ENCODE results near the gene THUMPD3. TPM values are rescaled to one million over a fixed set of nuclear protein-coding genes. Genes with fewer than 3 reads are reported as not detected.

The THUMPD3 gene
- total and polyA plus RNA-seq, 9 of the 15 experiments (the other 6 are each of a cell fraction or from before 2014, with no cell fraction given), result 58.3 to 132 (median 113) TPM

DNA sequence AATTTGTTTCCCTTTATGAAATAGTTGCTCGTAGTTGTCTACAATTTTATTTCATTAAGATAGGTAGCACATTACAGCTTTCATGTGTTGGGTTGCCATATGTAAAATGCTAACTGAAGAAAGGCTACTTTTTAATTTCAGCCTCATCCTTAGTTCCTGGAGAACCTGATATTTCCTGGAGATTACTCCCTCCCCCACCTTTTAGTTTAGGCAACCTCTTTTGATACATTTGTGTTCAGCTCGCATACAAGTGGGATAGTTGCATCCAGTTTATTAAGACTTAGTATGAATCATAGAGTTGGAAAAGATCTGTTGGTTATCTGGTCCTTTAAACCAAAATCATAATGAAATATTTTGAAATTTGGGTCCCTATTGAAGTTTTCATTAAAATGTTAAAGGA, 40.6 kb downstream of the THUMPD3 start:
- peaks cover 11% of the 10 kb centered on the region; the same call in 2 of the 3 replicates for H3K36me3 ChIP-seq (ENCODE audit: control insufficient read depth, insufficient read depth, low read length)
- WGBS (ENCODE audit: insufficient coverage, low coverage, missing lambda C conversion rate), result 8% methylated on average over 2 of the region's 2 CpGs
- H3K79me2 ChIP-seq (ENCODE audit: control insufficient read depth, insufficient read depth, low read length), result peaks cover 100% of the 10 kb centered on the region
- H3K9me1 ChIP-seq (ENCODE audit: control insufficient read depth, insufficient read depth, low read length), result no peaks in the 10 kb centered on the region
- BruUV-seq (replicated peaks), result no TSS peak
- H3K9ac ChIP-seq (ENCODE audit: insufficient read depth in 1 of 2, low read depth in 2 of 2, low read length in 2 of 2), result peak overlapping the region in 1 of 2 experiments; percentile 97; a peak in 2 of 4 replicates
- intact Hi-C loops (cut with micrococcal nuclease), result no loop called here
- in situ Hi-C loops (cut with MboI), result no loop called here
- H4K20me1 ChIP-seq (replicated peaks; ENCODE audit: control insufficient read depth, insufficient read depth, low read length), result peaks cover 55% of the 10 kb centered on the region
- DNase-seq (ENCODE audit: extremely low read depth in 1 of 4, low spot score in 3 of 4), result peak in 1 of 4 experiments; percentile 33
- no peaks in the 10 kb centered on the region for H3K27me3 ChIP-seq (ENCODE audit: control insufficient read depth in 2 of 2, insufficient read depth in 2 of 2, low read length in 2 of 2)
- H3K4me2 ChIP-seq (ENCODE audit: insufficient read depth, low read length), result peak overlapping the region; percentile 77
- peak overlapping the region; percentile 63; the same call in 2 of the 3 replicates for H3K27ac ChIP-seq (ENCODE audit: extremely low read depth, low read depth, low read length)
- ChIA-PET CTCF (ENCODE audit: low intra/inter-chr PET ratio) (no interaction called here), POLR2A (interaction anchor here (0.7 to 3.5 kb wide), 8 partner anchors 8 to 40 kb away, joined by 3 to 33 read pairs (median 4); partner anchors contain the start of gene THUMPD3)
- TF ChIP-seq TAF7 (tag; IDR thresholded peaks at IDR 0.05), result no peak
- TF ChIP-seq MCM2 (IDR thresholded peaks at IDR 0.05; ENCODE audit: low read depth), result no peak
- TF ChIP-seq, protein P1, sequence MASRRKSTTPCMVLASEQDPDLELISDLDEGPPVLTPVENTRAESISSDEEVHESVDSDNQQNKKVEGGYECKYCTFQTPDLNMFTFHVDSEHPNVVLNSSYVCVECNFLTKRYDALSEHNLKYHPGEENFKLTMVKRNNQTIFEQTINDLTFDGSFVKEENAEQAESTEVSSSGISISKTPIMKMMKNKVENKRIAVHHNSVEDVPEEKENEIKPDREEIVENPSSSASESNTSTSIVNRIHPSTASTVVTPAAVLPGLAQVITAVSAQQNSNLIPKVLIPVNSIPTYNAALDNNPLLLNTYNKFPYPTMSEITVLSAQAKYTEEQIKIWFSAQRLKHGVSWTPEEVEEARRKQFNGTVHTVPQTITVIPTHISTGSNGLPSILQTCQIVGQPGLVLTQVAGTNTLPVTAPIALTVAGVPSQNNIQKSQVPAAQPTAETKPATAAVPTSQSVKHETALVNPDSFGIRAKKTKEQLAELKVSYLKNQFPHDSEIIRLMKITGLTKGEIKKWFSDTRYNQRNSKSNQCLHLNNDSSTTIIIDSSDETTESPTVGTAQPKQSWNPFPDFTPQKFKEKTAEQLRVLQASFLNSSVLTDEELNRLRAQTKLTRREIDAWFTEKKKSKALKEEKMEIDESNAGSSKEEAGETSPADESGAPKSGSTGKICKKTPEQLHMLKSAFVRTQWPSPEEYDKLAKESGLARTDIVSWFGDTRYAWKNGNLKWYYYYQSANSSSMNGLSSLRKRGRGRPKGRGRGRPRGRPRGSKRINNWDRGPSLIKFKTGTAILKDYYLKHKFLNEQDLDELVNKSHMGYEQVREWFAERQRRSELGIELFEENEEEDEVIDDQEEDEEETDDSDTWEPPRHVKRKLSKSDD (conservative IDR thresholded peaks at IDR 0.05; ENCODE audit: low read length), result no peak
- no peak for TF ChIP-seq ZNF41 (CRISPR knock-in tag; conservative IDR thresholded peaks at IDR 0.05)
- TF ChIP-seq, protein P2, sequence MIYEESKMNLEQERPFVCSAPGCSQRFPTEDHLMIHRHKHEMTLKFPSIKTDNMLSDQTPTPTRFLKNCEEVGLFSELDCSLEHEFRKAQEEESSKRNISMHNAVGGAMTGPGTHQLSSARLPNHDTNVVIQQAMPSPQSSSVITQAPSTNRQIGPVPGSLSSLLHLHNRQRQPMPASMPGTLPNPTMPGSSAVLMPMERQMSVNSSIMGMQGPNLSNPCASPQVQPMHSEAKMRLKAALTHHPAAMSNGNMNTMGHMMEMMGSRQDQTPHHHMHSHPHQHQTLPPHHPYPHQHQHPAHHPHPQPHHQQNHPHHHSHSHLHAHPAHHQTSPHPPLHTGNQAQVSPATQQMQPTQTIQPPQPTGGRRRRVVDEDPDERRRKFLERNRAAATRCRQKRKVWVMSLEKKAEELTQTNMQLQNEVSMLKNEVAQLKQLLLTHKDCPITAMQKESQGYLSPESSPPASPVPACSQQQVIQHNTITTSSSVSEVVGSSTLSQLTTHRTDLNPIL (CRISPR knock-in tag; IDR thresholded peaks at IDR 0.05), result no peak
- TF ChIP-seq ZNF217 (CRISPR knock-in tag; IDR thresholded peaks at IDR 0.05), result no peak
- TF ChIP-seq ETV1 (tag; conservative IDR thresholded peaks at IDR 0.05; ENCODE audit: low read depth), result peak; percentile 35; the same call in 1 of the 2 replicates
- TF ChIP-seq, protein P3, sequence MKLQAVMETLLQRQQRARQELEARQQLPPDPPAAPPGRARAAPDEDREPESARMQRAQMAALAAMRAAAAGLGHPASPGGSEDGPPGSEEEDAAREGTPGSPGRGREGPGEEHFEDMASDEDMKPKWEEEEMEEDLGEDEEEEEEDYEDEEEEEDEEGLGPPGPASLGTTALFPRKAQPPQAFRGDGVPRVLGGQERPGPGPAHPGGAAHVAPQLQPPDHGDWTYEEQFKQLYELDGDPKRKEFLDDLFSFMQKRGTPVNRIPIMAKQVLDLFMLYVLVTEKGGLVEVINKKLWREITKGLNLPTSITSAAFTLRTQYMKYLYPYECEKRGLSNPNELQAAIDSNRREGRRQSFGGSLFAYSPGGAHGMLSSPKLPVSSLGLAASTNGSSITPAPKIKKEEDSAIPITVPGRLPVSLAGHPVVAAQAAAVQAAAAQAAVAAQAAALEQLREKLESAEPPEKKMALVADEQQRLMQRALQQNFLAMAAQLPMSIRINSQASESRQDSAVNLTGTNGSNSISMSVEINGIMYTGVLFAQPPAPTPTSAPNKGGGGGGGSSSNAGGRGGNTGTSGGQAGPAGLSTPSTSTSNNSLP (IDR thresholded peaks at IDR 0.05; ENCODE audit: borderline replicate concordance, low read depth, low read length), result peak; percentile 52
- no peak for TF ChIP-seq NR1H2 (CRISPR knock-in tag; IDR thresholded peaks at IDR 0.05)
- no peak for TF ChIP-seq HDAC6 (IDR thresholded peaks at IDR 0.05; ENCODE audit: low read depth, low read length)
- no peak for TF ChIP-seq TCF3 (CRISPR knock-in tag; IDR thresholded peaks at IDR 0.05)
- no peak for TF ChIP-seq FOXP1 (CRISPR knock-in tag; IDR thresholded peaks at IDR 0.05)
- no peak for TF ChIP-seq KLF1 (tag; IDR thresholded peaks at IDR 0.05)
- no peak for TF ChIP-seq DNMT1 (IDR thresholded peaks at IDR 0.05)
- no peak for ATAC-seq
- H3K4me1 ChIP-seq (replicated peaks in 1 of 2; ENCODE audit: control insufficient read depth in 2 of 2, insufficient read depth in 2 of 2, low read length in 2 of 2), result peaks cover 3 to 39% of the 10 kb centered on the region in 2 experiments; a peak in 4 of 5 replicates
- FAIRE-seq, result no peak
- H3K4me3 ChIP-seq, result peak overlapping the region; percentile 19
- H2AFZ ChIP-seq (ENCODE audit: low read depth, low read length), result no peak overlapping the region
- no peaks in the 10 kb centered on the region for H3K9me3 ChIP-seq (replicated peaks; ENCODE audit: control insufficient read depth, insufficient read depth, low read depth, low read length)
